Measurements from ENCODE around the gene DHRS3.
"Not testable (repeated sequence)": the region's sequence is repeated elsewhere in the genome, so short reads cannot be mapped to it uniquely, and the experiment has no call there.

The DHRS3 gene

DNA sequence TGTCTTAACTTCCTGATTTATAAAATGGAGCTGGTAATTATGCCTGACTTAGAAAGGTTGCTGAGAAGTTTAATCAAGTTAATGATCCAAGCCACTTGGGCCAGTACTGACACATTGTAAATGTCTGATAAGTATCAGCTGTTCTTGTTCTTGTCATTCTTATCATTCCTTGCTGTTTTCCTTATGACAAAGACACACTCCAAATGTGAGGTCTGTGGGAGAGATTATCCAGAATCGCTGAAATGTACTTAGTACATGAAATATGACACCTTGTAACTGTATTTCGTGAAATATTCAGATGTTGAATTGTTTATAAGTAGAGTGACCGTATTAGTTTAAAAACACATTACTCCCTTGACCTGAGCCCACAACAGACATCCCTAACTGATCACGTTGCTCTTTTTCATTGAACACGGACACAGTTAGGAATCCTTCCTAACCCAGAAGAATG, 32.0 kb upstream of the DHRS3 start:
- H3K79me1 ChIP-seq (ENCODE audit: low read depth, low read length) = no peaks in the 10 kb centered on the region
- H3K4me2 ChIP-seq (ENCODE audit: insufficient read depth, low read length, poor library complexity, severe bottlenecking) = no peak overlapping the region
- H3K4ac ChIP-seq (ENCODE audit: low read length) = no peak overlapping the region
- no peak overlapping the region for H3K4me3 ChIP-seq (ENCODE audit: low read length in 2 of 2)
- no peak overlapping the region for H2BK15ac ChIP-seq (ENCODE audit: low read length)
- H3K27ac ChIP-seq (replicated peaks; ENCODE audit: low read length) = no peak overlapping the region
- H2BK12ac ChIP-seq (ENCODE audit: low read length) = no peak overlapping the region
- no peaks in the 10 kb centered on the region for H3K36me3 ChIP-seq (replicated peaks in 1 of 2; ENCODE audit: control insufficient read depth in 2 of 2, insufficient read depth in 2 of 2, low read length in 2 of 2)
- WGBS, 2 donors (ENCODE audit: extremely low coverage in 2 of 2, insufficient read length in 2 of 2, insufficient replicate concordance in 1 of 2) = no CpG with 5 or more reads among the region's 5 CpGs
- no peak overlapping the region for H2AK5ac ChIP-seq (ENCODE audit: low read depth, low read length)
- no peak overlapping the region for H2AFZ ChIP-seq (ENCODE audit: low read length)
- no peak overlapping the region for H2BK5ac ChIP-seq (ENCODE audit: low read length)
- no peak for DNase-seq (ENCODE audit: low spot score)
- no peak overlapping the region for H4K91ac ChIP-seq (ENCODE audit: low read depth, low read length, poor library complexity)
- H3K27me3 ChIP-seq (ENCODE audit: control insufficient read depth in 3 of 3, insufficient read depth in 3 of 3, low read depth in 1 of 3, low read length in 3 of 3) = no peaks in the 10 kb centered on the region
- H3K4me1 ChIP-seq (ENCODE audit: control insufficient read depth in 2 of 2, insufficient read depth in 1 of 2, low read depth in 1 of 2, low read length in 2 of 2) = no peaks in the 10 kb centered on the region
- no peak overlapping the region for H4K8ac ChIP-seq (ENCODE audit: low read depth, low read length)
- no peak overlapping the region for H3K14ac ChIP-seq (ENCODE audit: low read length)
- no peak overlapping the region for H3K23ac ChIP-seq (ENCODE audit: low read depth, low read length, poor library complexity)
- H3K9ac ChIP-seq (ENCODE audit: low read depth, low read length, poor library complexity) = no peak overlapping the region
- peaks cover 0 to 2% of the 10 kb centered on the region in 2 donors for H3K9me3 ChIP-seq (replicated peaks in 1 of 2; ENCODE audit: control insufficient read depth in 2 of 2, insufficient read depth in 1 of 2, low read depth in 1 of 2, low read length in 2 of 2)
- no peak overlapping the region for H2BK120ac ChIP-seq (ENCODE audit: low read depth, low read length)
- H3K18ac ChIP-seq (ENCODE audit: low read length) = no peak overlapping the region

- no peak overlapping the region for H3K27ac ChIP-seq (replicated peaks; ENCODE audit: low read length)
- H4K91ac ChIP-seq (ENCODE audit: low read depth, low read length, poor library complexity) = no peak overlapping the region
- no peak overlapping the region for H3K14ac ChIP-seq (ENCODE audit: low read length)
- no peak overlapping the region for H2AK5ac ChIP-seq (ENCODE audit: low read depth, low read length)
- H3K23ac ChIP-seq (ENCODE audit: low read depth, low read length, poor library complexity) = no peak overlapping the region
- no peak overlapping the region for H3K9ac ChIP-seq (ENCODE audit: low read depth, low read length, poor library complexity)
- H4K8ac ChIP-seq (ENCODE audit: low read depth, low read length) = no peak overlapping the region
- H2BK120ac ChIP-seq (ENCODE audit: low read depth, low read length) = no peak overlapping the region
- H3K4me2 ChIP-seq (ENCODE audit: insufficient read depth, low read length, poor library complexity, severe bottlenecking) = no peak overlapping the region
- no peak overlapping the region for H2AFZ ChIP-seq (ENCODE audit: low read length)
- H3K4me1 ChIP-seq (ENCODE audit: control insufficient read depth in 2 of 2, insufficient read depth in 1 of 2, low read depth in 1 of 2, low read length in 2 of 2) = no peaks in the 10 kb centered on the region
- H3K4me3 ChIP-seq (ENCODE audit: low read length in 2 of 2) = no peak overlapping the region
- no peaks in the 10 kb centered on the region for H3K36me3 ChIP-seq (replicated peaks in 1 of 2; ENCODE audit: control insufficient read depth in 2 of 2, insufficient read depth in 2 of 2, low read length in 2 of 2)
- H3K18ac ChIP-seq (ENCODE audit: low read length) = no peak overlapping the region
- no CpG with 5 or more reads among the region's 7 CpGs for WGBS, 2 donors (ENCODE audit: extremely low coverage in 2 of 2, insufficient read length in 2 of 2, insufficient replicate concordance in 1 of 2)
- H2BK12ac ChIP-seq (ENCODE audit: low read length) = no peak overlapping the region
- no peak overlapping the region for H2BK15ac ChIP-seq (ENCODE audit: low read length)
- H3K4ac ChIP-seq (ENCODE audit: low read length) = no peak overlapping the region
- H2BK5ac ChIP-seq (ENCODE audit: low read length) = no peak overlapping the region
- H3K9me3 ChIP-seq (replicated peaks in 1 of 2; ENCODE audit: control insufficient read depth in 2 of 2, insufficient read depth in 1 of 2, low read depth in 1 of 2, low read length in 2 of 2) = peaks cover 0 to 2% of the 10 kb centered on the region in 2 donors
- DNase-seq (ENCODE audit: low spot score) = no peak
- no peaks in the 10 kb centered on the region for H3K27me3 ChIP-seq (ENCODE audit: control insufficient read depth in 3 of 3, insufficient read depth in 3 of 3, low read depth in 1 of 3, low read length in 3 of 3)
- H3K79me1 ChIP-seq (ENCODE audit: low read depth, low read length) = no peaks in the 10 kb centered on the region
Measured at GRCh38 chr1:12648741-12649140, 30.7 kb upstream of the DHRS3 start.

- H2BK120ac ChIP-seq (ENCODE audit: low read depth, low read length); H3K27ac ChIP-seq (replicated peaks; ENCODE audit: low read length); DNase-seq (ENCODE audit: low spot score); H3K4ac ChIP-seq (ENCODE audit: low read length); H2BK15ac ChIP-seq (ENCODE audit: low read length); H2AFZ ChIP-seq (ENCODE audit: low read length); H4K8ac ChIP-seq (ENCODE audit: low read depth, low read length); H2BK5ac ChIP-seq (ENCODE audit: low read length); H3K36me3 ChIP-seq (replicated peaks in 1 of 2; ENCODE audit: control insufficient read depth in 2 of 2, insufficient read depth in 2 of 2, low read length in 2 of 2); H3K23ac ChIP-seq (ENCODE audit: low read depth, low read length, poor library complexity); H3K27me3 ChIP-seq (ENCODE audit: control insufficient read depth in 3 of 3, insufficient read depth in 3 of 3, low read depth in 1 of 3, low read length in 3 of 3); H3K4me1 ChIP-seq (ENCODE audit: control insufficient read depth in 2 of 2, insufficient read depth in 1 of 2, low read depth in 1 of 2, low read length in 2 of 2); H4K91ac ChIP-seq (ENCODE audit: low read depth, low read length, poor library complexity); H2AK5ac ChIP-seq (ENCODE audit: low read depth, low read length); H3K9ac ChIP-seq (ENCODE audit: low read depth, low read length, poor library complexity); H3K79me1 ChIP-seq (ENCODE audit: low read depth, low read length); H3K4me3 ChIP-seq (ENCODE audit: low read length in 2 of 2); H3K4me2 ChIP-seq (ENCODE audit: insufficient read depth, low read length, poor library complexity, severe bottlenecking); H3K9me3 ChIP-seq (replicated peaks in 1 of 2; ENCODE audit: control insufficient read depth in 2 of 2, insufficient read depth in 1 of 2, low read depth in 1 of 2, low read length in 2 of 2); H3K14ac ChIP-seq (ENCODE audit: low read length); H3K18ac ChIP-seq (ENCODE audit: low read length); H2BK12ac ChIP-seq (ENCODE audit: low read length): not testable (repeated sequence)
- WGBS, 2 donors (ENCODE audit: extremely low coverage in 2 of 2, insufficient read length in 2 of 2, insufficient replicate concordance in 1 of 2) = no CpG with 5 or more reads among the region's 9 CpGs
Measured at GRCh38 chr1:12645401-12645800, 27.4 kb upstream of the DHRS3 start.

DNA sequence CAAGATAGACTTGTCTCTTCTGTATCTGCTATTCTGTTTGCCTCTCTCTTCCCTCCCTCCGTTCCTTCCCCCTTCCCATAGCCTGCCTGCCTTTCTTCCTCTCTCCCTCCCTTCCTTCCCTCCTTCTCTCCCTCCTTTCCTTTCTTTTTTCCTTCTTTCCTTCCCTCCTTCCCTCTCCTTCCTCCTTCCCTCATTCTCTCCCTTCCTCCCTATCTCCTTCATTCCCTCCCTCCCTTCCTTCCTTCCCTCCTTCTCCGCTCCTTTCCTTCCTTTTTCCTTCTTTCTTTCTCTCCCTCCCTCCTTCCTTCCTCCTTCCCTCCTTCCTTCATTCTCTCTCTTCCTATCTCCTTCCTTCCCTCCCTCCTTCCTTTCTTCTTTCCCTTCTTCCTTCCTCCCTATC, 26.8 kb upstream of the DHRS3 start:
- peaks cover 0 to 14% of the 10 kb centered on the region in 2 donors for H3K9me3 ChIP-seq (replicated peaks in 1 of 2; ENCODE audit: control insufficient read depth in 2 of 2, insufficient read depth in 1 of 2, low read depth in 1 of 2, low read length in 2 of 2)
- no peak overlapping the region for H2BK15ac ChIP-seq (ENCODE audit: low read length)
- WGBS, 2 donors (ENCODE audit: extremely low coverage in 2 of 2, insufficient read length in 2 of 2, insufficient replicate concordance in 1 of 2) = 100% methylated on average over 1 of the region's 2 CpGs; no CpG with 5 or more reads in 1 of the 2 donors
- no peak overlapping the region for H2AFZ ChIP-seq (ENCODE audit: low read length)
- H3K18ac ChIP-seq (ENCODE audit: low read length) = no peak overlapping the region
- H3K4ac ChIP-seq (ENCODE audit: low read length) = no peak overlapping the region
- H3K79me1 ChIP-seq (ENCODE audit: low read depth, low read length) = no peaks in the 10 kb centered on the region
- H3K9ac ChIP-seq (ENCODE audit: low read depth, low read length, poor library complexity) = no peak overlapping the region
- no peak overlapping the region for H2BK5ac ChIP-seq (ENCODE audit: low read length)
- no peak overlapping the region for H3K14ac ChIP-seq (ENCODE audit: low read length)
- H2AK5ac ChIP-seq (ENCODE audit: low read depth, low read length) = no peak overlapping the region
- H3K4me1 ChIP-seq (ENCODE audit: control insufficient read depth in 2 of 2, insufficient read depth in 1 of 2, low read depth in 1 of 2, low read length in 2 of 2) = no peaks in the 10 kb centered on the region
- no peak for DNase-seq (ENCODE audit: low spot score)
- no peak overlapping the region for H2BK12ac ChIP-seq (ENCODE audit: low read length)
- no peak overlapping the region for H2BK120ac ChIP-seq (ENCODE audit: low read depth, low read length)
- no peaks in the 10 kb centered on the region for H3K27me3 ChIP-seq (ENCODE audit: control insufficient read depth in 3 of 3, insufficient read depth in 3 of 3, low read depth in 1 of 3, low read length in 3 of 3)
- H3K27ac ChIP-seq (replicated peaks; ENCODE audit: low read length) = no peak overlapping the region
- no peak overlapping the region for H3K23ac ChIP-seq (ENCODE audit: low read depth, low read length, poor library complexity)
- no peak overlapping the region for H3K4me2 ChIP-seq (ENCODE audit: insufficient read depth, low read length, poor library complexity, severe bottlenecking)
- no peak overlapping the region for H3K4me3 ChIP-seq (ENCODE audit: low read length in 2 of 2)
- no peaks in the 10 kb centered on the region for H3K36me3 ChIP-seq (replicated peaks in 1 of 2; ENCODE audit: control insufficient read depth in 2 of 2, insufficient read depth in 2 of 2, low read length in 2 of 2)
- H4K8ac ChIP-seq (ENCODE audit: low read depth, low read length) = no peak overlapping the region
- H4K91ac ChIP-seq (ENCODE audit: low read depth, low read length, poor library complexity) = no peak overlapping the region

All from neuronal stem cell (in vitro differentiated cells).